K562 (cell line): ENCODE measurements around the gene AMDHD2. TPM values are rescaled to one million over a fixed set of nuclear protein-coding genes. Genes with fewer than 3 reads are reported as not detected.

Experiments
- ATAC-seq: fragments of 200-7000 bp; cut with Tn5 transposase; 3 replicates; pipeline ENCODE4 v1.9.1; 2020; ENCODE audit warnings: moderate library complexity
- BruUV-seq: library from RNA; stranded (reverse); fragments of 400-500 nt; replicated peaks from 2 replicates; lab custom pipeline; 2021; lab: Mats Ljungman, UMichigan
- CTCF ChIA-PET: fragments of 300-600 bp; formaldehyde crosslinking; extraction: SDS; loops from one replicate; lab custom pipeline; 2021; ENCODE audit warnings: low intra/inter-chr PET ratio; lab: Yijun Ruan, JAX
- POLR2A ChIA-PET: fragments of 300-600, 350-650 bp; sonication (Branson Sonifier 250); formaldehyde crosslinking; extraction: SDS; loops from one replicate; lab custom pipeline; 2021; ENCODE audit warnings: antibody characterized with exemption, inconsistent platforms; lab: Yijun Ruan, JAX
- DNase-seq, 4 experiments: peaks; one replicate each; pipeline versions ENCODE4 v3.0.0 to v3.0.0-alpha.2; 2011 to 2018; ENCODE audit warnings: low spot score in 3 of 4, mixed read lengths in 3 of 4; ENCODE audit errors: extremely low read depth in 1 of 4
- FAIRE-seq: peaks from 2 replicates; lab custom pipeline; 2011; peaks lifted over from hg19 to GRCh38; lab: Jason Lieb, UNC
- H2AFZ ChIP-seq: 2 replicates; pipeline ENCODE4 v1.6.0; 2011; ENCODE audit warnings: low read depth, low read length, control low read depth, inconsistent platforms
- H3K27ac ChIP-seq: fragments of 200-600 bp; 3 replicates; pipeline ENCODE4 v1.8.0; 2011; ENCODE audit warnings: low read depth, mild to moderate bottlenecking, control low read depth, inconsistent platforms, low read length, moderate library complexity, mixed read lengths; ENCODE audit errors: extremely low read depth
- H3K27me3 ChIP-seq, 2 experiments: fragments of 300-600 bp in 1 of 2; 2 replicates in 1 of 2; 3 replicates in 1 of 2; pipeline versions ENCODE4 v1.6.0 to v1.8.0; 2011; ENCODE audit warnings: inconsistent platforms in 2 of 2, low read length in 2 of 2, mild to moderate bottlenecking in 1 of 2, mixed read lengths in 1 of 2, moderate library complexity in 1 of 2; ENCODE audit not compliant: control insufficient read depth in 2 of 2, insufficient read depth in 2 of 2
- H3K36me3 ChIP-seq: fragments of 300-600 bp; 3 replicates; pipeline ENCODE4 v1.8.0; 2011; ENCODE audit warnings: mild to moderate bottlenecking, low read length, inconsistent platforms; ENCODE audit not compliant: control insufficient read depth, insufficient read depth
- H3K4me1 ChIP-seq, 2 experiments: fragments of 200-600 bp in 1 of 2; replicated peaks in 1 of 2; 2 replicates in 1 of 2; 3 replicates in 1 of 2; pipeline versions ENCODE4 v1.5.1 to v1.8.0; 2011; ENCODE audit warnings: inconsistent platforms in 2 of 2, low read length in 2 of 2, mild to moderate bottlenecking in 1 of 2, mixed read lengths in 1 of 2, moderate library complexity in 1 of 2; ENCODE audit not compliant: control insufficient read depth in 2 of 2, insufficient read depth in 2 of 2
- H3K4me2 ChIP-seq: 2 replicates; pipeline ENCODE4 v1.6.1; 2011; ENCODE audit warnings: low read length, control low read depth, inconsistent platforms, mixed read lengths; ENCODE audit not compliant: insufficient read depth
- H3K4me3 ChIP-seq: fragments of 200-600 bp; sonication (generic), shearing (Covaris generic); 2 replicates; pipeline ENCODE4 v1.5.1; 2016; ENCODE audit warnings: control low read depth, inconsistent platforms
- H3K79me2 ChIP-seq: fragments of 200-600 bp; 3 replicates; pipeline ENCODE4 v1.8.0; 2011; ENCODE audit warnings: low read length, inconsistent platforms; ENCODE audit not compliant: control insufficient read depth, insufficient read depth
- H3K9ac ChIP-seq, 2 experiments: 2 replicates each; pipeline versions ENCODE4 v1.6.0 to v1.6.1; 2011; ENCODE audit warnings: low read depth in 2 of 2, low read length in 2 of 2, control low read depth in 1 of 2, inconsistent platforms in 1 of 2, mild to moderate bottlenecking in 1 of 2, mixed read lengths in 1 of 2; ENCODE audit not compliant: insufficient read depth in 1 of 2
- H3K9me1 ChIP-seq: one replicate; pipeline ENCODE4 v1.6.0; 2011; ENCODE audit warnings: inconsistent platforms, mild to moderate bottlenecking, low read length, moderate library complexity; ENCODE audit not compliant: control insufficient read depth, insufficient read depth
- H3K9me3 ChIP-seq: replicated peaks from 2 replicates; pipeline ENCODE4 v1.5.1; 2011; ENCODE audit warnings: low read depth, low read length, inconsistent platforms; ENCODE audit not compliant: control insufficient read depth, insufficient read depth
- H4K20me1 ChIP-seq: replicated peaks from 2 replicates; pipeline ENCODE4 v1.6.1; 2011; ENCODE audit warnings: low read length, inconsistent platforms, mixed read lengths; ENCODE audit not compliant: control insufficient read depth, insufficient read depth
- C11orf30 ChIP-seq: fragments of 450-650 bp; IDR thresholded peaks from 2 replicates; pipeline ENCODE4 v1.6.1; 2016; ENCODE audit warnings: low read depth, mild to moderate bottlenecking
- CHD4 ChIP-seq: fragments of 200-600 bp; sonication (generic); IDR thresholded peaks from 3 replicates; pipeline ENCODE4 v1.6.1; 2012; ENCODE audit warnings: low read depth, mild to moderate bottlenecking, mixed read lengths, low read length, inconsistent platforms; ENCODE audit not compliant: insufficient read depth, insufficient replicate concordance, poor library complexity, severe bottlenecking
- FOXK1 ChIP-seq: sonication (generic); formaldehyde crosslinking; IDR thresholded peaks from 2 replicates; pipeline ENCODE4 v1.8.0; 2022; ENCODE audit warnings: missing genetic modification reagents, mild to moderate bottlenecking, borderline replicate concordance
- GABPA ChIP-seq: fragments of 200-800 bp; sonication (Bioruptor generic); conservative IDR thresholded peaks from 2 replicates; pipeline ENCODE4 v1.6.1; 2016; ENCODE audit warnings: low read depth, missing genetic modification characterization, missing compliant biosample characterization
- HNRNPK ChIP-seq: fragments of 200-400 bp; formaldehyde crosslinking; IDR thresholded peaks from one replicate; pipeline ENCODE4 v1.6.1; 2018; ENCODE audit warnings: mild to moderate bottlenecking, low read depth, low read length; ENCODE audit not compliant: poor library complexity, severe bottlenecking
- HNRNPL ChIP-seq: fragments of 200-400 bp; formaldehyde crosslinking; IDR thresholded peaks from 2 replicates; pipeline ENCODE4 v1.6.1; 2017; ENCODE audit warnings: low read depth, mild to moderate bottlenecking, low read length
- KLF13 ChIP-seq: fragments of 450-650 bp; IDR thresholded peaks from 2 replicates; pipeline ENCODE4 v1.6.1; 2016; ENCODE audit warnings: missing genetic modification characterization, low read depth, mild to moderate bottlenecking, missing compliant biosample characterization, moderate library complexity, borderline replicate concordance
- NR2C1 ChIP-seq, 2 experiments: fragments of 450-650 bp; IDR thresholded peaks; 2 replicates each; pipeline ENCODE4 v1.6.1; 2017; ENCODE audit warnings: mild to moderate bottlenecking in 2 of 2, antibody characterized with exemption in 1 of 2, inconsistent platforms in 1 of 2, missing compliant biosample characterization in 1 of 2, missing genetic modification characterization in 1 of 2
- SNIP1 ChIP-seq: fragments of 450-650 bp; IDR thresholded peaks from 2 replicates; pipeline ENCODE4 v1.7.1; 2017; ENCODE audit warnings: low read depth, mild to moderate bottlenecking
- SPI1 ChIP-seq: IDR thresholded peaks from 2 replicates; pipeline ENCODE4 v1.6.1; 2011; ENCODE audit warnings: low read depth, low read length, control low read depth, borderline replicate concordance
- TCF7 ChIP-seq: sonication (generic); IDR thresholded peaks from 2 replicates; pipeline ENCODE4 v1.6.1; 2016; ENCODE audit warnings: antibody characterized with exemption, borderline replicate concordance
- TFAP4 ChIP-seq: sonication (generic); formaldehyde crosslinking; IDR thresholded peaks from 2 replicates; pipeline ENCODE4 v1.8.0; 2022; ENCODE audit warnings: missing genetic modification reagents, mild to moderate bottlenecking, moderate library complexity, borderline replicate concordance
- ZHX1 ChIP-seq: fragments of 150-350 bp; conservative IDR thresholded peaks from 2 replicates; pipeline ENCODE4 v1.6.1; 2014; ENCODE audit warnings: low read length
- ZNF507 ChIP-seq: conservative IDR thresholded peaks from 2 replicates; pipeline ENCODE4 v1.6.1; 2017; ENCODE audit warnings: missing genetic modification characterization, missing compliant biosample characterization
- WGBS: fragments of 100-300 bp; shearing (Covaris generic); methylation state at CpG from one replicate; pipeline ENCODE4 v1.1.6; 2016; ENCODE audit warnings: low coverage, mixed read lengths; ENCODE audit not compliant: insufficient coverage; ENCODE audit errors: missing lambda C conversion rate; 5-methylcytosine and 5-hydroxymethylcytosine counted together
- in situ Hi-C: fragments of 300-500 bp; cut with MboI; formaldehyde crosslinking; loops from 4 replicates; pipeline ENCODE4 v1.15.0; 2018; ENCODE audit warnings: inconsistent platforms, mixed read lengths
- intact Hi-C: fragments of 100-400 bp; cut with micrococcal nuclease; formaldehyde crosslinking; loops from 2 replicates; pipeline ENCODE4 v1.14.2; 2022
- polyA plus RNA-seq, 8 experiments: library from polyadenylated mRNA; depleted of rRNA in 4 of 8; stranded (reverse) in 5 of 8; unstranded in 3 of 8; fragments of >200 nt; fragmentation: Nextera tagmentation in 2 of 8; fragmentation: Illumina TruSeq in 1 of 8; extraction: Ambion mirVana in 2 of 8; extraction: Trizol in 1 of 8; gene quantifications; 2 replicates each; pipeline versions ENCODE4 v1.2.1 to v1.2.3, GENCODE V29; 2011 to 2014; ENCODE audit warnings: inconsistent platforms in 1 of 8, missing spikeins in 1 of 8
- total RNA-seq, 7 experiments: library from RNA; depleted of rRNA in 6 of 7; stranded (reverse); fragments of >200 nt in 6 of 7; fragmentation: Illumina TruSeq in 2 of 7; extraction: Trizol in 2 of 7; gene quantifications; 2 replicates each; pipeline versions ENCODE4 v1.2.1 to v1.2.3, GENCODE V29; 2011 to 2021; ENCODE audit warnings: low replicate concordance in 1 of 7
- TF ChIP-seq, protein P1 (sequence below): sonication (generic); formaldehyde crosslinking; IDR thresholded peaks from 2 replicates; pipeline ENCODE4 v1.8.0; 2022; ENCODE audit warnings: mild to moderate bottlenecking, missing genetic modification reagents

The AMDHD2 gene
- total and polyA plus RNA-seq, 9 of the 15 experiments (the other 6 are each of a cell fraction or from before 2014, with no cell fraction given): 0.38 to 56.9 (median 18.3) TPM; not detected in 1

DNA sequence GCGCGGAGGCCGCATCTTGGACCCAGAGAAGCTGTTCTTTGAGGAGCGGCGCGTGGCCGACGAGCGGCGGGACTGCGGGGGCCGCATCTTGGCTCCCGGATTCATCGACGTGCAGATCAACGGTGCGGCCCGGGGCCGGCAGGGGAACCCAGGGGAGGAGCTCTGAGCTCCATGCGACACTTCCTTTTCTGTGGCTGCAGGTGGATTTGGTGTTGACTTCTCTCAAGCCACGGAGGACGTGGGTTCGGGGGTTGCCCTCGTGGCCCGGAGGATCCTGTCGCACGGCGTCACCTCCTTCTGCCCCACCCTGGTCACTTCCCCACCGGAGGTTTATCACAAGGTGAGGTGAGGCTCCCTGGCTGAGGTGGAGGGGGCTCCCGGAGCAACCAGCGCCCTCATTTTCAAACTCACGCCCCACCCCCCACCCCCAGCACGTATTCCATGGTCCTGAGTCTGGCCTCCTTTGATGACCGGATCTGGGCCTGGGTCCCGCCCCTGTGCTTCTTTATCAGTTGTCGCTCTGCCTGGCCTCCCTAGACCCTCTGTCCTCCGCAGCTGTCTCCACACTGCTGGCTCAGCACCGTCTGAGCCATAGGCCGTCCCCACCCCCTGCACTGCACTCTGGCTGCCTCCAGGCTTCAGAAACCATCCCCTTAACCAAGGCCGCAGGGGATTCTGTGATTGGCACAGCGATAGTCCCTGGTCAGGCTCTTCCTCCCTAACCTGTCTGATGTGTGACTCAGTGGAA, 787 bp downstream of the AMDHD2 start:
- H3K9me3 ChIP-seq: no peaks in the 10 kb centered on the region
- H3K4me3 ChIP-seq: peak overlapping the region; percentile 69
- peaks cover 34% of the 10 kb centered on the region for H4K20me1 ChIP-seq
- FAIRE-seq (peak; percentile 46), ATAC-seq (peak; percentile 74), DNase-seq (peak; percentile 66 to 80 (median 72))
- POLR2A ChIA-PET: interaction anchor here (0.6 to 3.2 kb wide), 11 partner anchors 9 to 164 kb away, joined by 3 to 45 read pairs (median 4); partner anchors contain the start of genes CEMP1 and TEDC2
- peak overlapping the region; percentile 73 to 99 for H3K9ac ChIP-seq
- BruUV-seq: no TSS peak
- H2AFZ ChIP-seq: peak overlapping the region; percentile 74
- H3K27ac ChIP-seq: peak overlapping the region; percentile 82
- CTCF ChIA-PET: no interaction called here
- 3% methylated on average over 40 of the region's 41 CpGs for WGBS
- H3K4me1 ChIP-seq: peaks cover 25 to 55% of the 10 kb centered on the region in 2 experiments
- peaks cover 8% of the 10 kb centered on the region for H3K9me1 ChIP-seq
- H3K79me2 ChIP-seq: peaks cover 54% of the 10 kb centered on the region
- H3K27me3 ChIP-seq: no peaks in the 10 kb centered on the region
- peak overlapping the region; percentile 92 for H3K4me2 ChIP-seq
- peaks cover 69% of the 10 kb centered on the region for H3K36me3 ChIP-seq
- intact Hi-C loops: no loop called here
- in situ Hi-C loops: no loop called here
- no peak for TF ChIP-seq HNRNPK
- TF ChIP-seq, protein P1, sequence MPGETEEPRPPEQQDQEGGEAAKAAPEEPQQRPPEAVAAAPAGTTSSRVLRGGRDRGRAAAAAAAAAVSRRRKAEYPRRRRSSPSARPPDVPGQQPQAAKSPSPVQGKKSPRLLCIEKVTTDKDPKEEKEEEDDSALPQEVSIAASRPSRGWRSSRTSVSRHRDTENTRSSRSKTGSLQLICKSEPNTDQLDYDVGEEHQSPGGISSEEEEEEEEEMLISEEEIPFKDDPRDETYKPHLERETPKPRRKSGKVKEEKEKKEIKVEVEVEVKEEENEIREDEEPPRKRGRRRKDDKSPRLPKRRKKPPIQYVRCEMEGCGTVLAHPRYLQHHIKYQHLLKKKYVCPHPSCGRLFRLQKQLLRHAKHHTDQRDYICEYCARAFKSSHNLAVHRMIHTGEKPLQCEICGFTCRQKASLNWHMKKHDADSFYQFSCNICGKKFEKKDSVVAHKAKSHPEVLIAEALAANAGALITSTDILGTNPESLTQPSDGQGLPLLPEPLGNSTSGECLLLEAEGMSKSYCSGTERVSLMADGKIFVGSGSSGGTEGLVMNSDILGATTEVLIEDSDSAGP (CRISPR knock-in tag): no peak
- TF ChIP-seq KLF13 (tag): no peak
- TF ChIP-seq FOXK1 (CRISPR knock-in tag): 0 out of 2 replicates have a peak, but pooled peaks have one; percentile 65
- no peak for TF ChIP-seq HNRNPL
- no peak for TF ChIP-seq CHD4
- no peak for TF ChIP-seq NR2C1 (IDR thresholded peaks at IDR 0.05)
- no peak for TF ChIP-seq NR2C1 (tag; IDR thresholded peaks at IDR 0.05)
- TF ChIP-seq GABPA: no peak
- peak; percentile 77; the same call in 1 of the 2 replicates for TF ChIP-seq TFAP4 (CRISPR knock-in tag)
- TF ChIP-seq ZHX1: no peak
- no peak for TF ChIP-seq ZNF507 (tag)
- TF ChIP-seq C11orf30: peak; percentile 51; the same call in 1 of the 2 replicates
- no peak for TF ChIP-seq SNIP1
- 0 out of 2 replicates have a peak, but pooled peaks have one; percentile 20 for TF ChIP-seq TCF7
- peak; percentile 69; the same call in 1 of the 2 replicates for TF ChIP-seq SPI1
